Pons (tissue), 1 donor: ENCODE measurements around the gene NFATC3.

Experiments used
- DNase-seq: peaks from one replicate; pipeline ENCODE4 v3.0.0-alpha.2; 2016; ENCODE audit warnings: low spot score

Gene NFATC3

DNA sequence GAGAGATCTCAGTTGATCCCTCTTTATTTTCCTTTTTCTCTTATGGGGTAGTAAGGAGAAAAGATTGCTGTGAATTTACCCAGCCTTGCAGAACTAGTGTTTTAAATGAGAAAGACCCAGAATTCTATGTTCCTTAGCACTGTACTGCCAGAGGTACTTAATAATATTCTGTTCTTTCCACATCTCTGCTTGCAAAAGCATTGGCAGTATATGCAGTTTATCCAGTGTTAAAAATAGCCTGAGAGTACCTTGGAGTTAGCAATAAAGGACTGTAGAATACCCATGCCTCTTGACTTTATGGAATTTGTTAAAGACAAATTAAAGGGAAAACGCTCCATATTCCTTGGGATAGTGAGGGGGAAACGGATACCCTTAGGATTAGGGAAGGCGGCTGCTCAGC is 191.1 kb downstream of the NFATC3 start:
- DNase-seq, result no peak
